ENCODE data around the gene MOGAT3. TPM values are rescaled to one million over a fixed set of nuclear protein-coding genes. Genes with fewer than 3 reads are reported as not detected.

Gene MOGAT3
- not detected for total RNA-seq

GRCh38 chr7:101200862-101201599 lies at the start of gene MOGAT3:
Gene MOGAT3, minus strand, starts transcription at chr7:101201036. Its CDS starts 182 bp downstream, at chr7:101200854.

GRCh38 chr7:101244375-101245146 lies 43.7 kb upstream of the MOGAT3 start, which contains the start of gene FIS1:
Gene FIS1, minus strand, starts transcription at chr7:101245081. Its CDS starts 77 bp downstream, at chr7:101245004.

GRCh38 chr7:101237206-101238067 lies 36.6 kb upstream of the MOGAT3 start, which contains the start of gene CLDN15:
Gene CLDN15, minus strand, starts transcription at chr7:101237802. Its CDS starts 221 bp downstream, at chr7:101237581.

GRCh38 chr7:101217388-101218235 lies 16.8 kb upstream of the MOGAT3 start, which contains the start of the genes PLOD3 and ZNHIT1:
Gene PLOD3, minus strand, starts transcription at chr7:101217581. Its CDS starts 307 bp downstream, at chr7:101217274.
Gene ZNHIT1, plus strand, starts transcription at chr7:101218165. Its CDS starts 31 bp downstream, at chr7:101218196.

GRCh38 chr7:101180130-101180755 lies 20.6 kb downstream of the MOGAT3 start, which contains the start of gene NAT16:
Gene NAT16, minus strand, starts transcription at chr7:101180293. Its CDS starts 5,486 bp downstream, at chr7:101174807.

GRCh38 chr7:101165075-101165957 lies 35.5 kb downstream of the MOGAT3 start, which contains the start of gene VGF:
Gene VGF, minus strand, starts transcription at chr7:101165569. Its CDS starts 726 bp downstream, at chr7:101164843.

GRCh38 chr7:101153969-101154692 lies 46.7 kb downstream of the MOGAT3 start, which contains the start of gene AP1S1:
Gene AP1S1, plus strand, starts transcription at chr7:101154476. Its CDS starts 39 bp downstream, at chr7:101154515.

Small RNA genes within 50 kb of the gene (small RNA-seq; reads per million reads assigned to genes)
- gene MIR4653, result not detected

Other genes with a start within 250 kb of the MOGAT3 start
- 0.23 TPM for gene MUC12, start 231.5 kb downstream of the MOGAT3 start, total RNA-seq
- gene MUC17, start 181.0 kb downstream of the MOGAT3 start, total RNA-seq, result not detected
- 3.0 TPM for gene TRIM56, start 115.6 kb downstream of the MOGAT3 start, total RNA-seq
- gene SERPINE1, start 73.9 kb downstream of the MOGAT3 start, total RNA-seq, result 0.23 TPM
- gene AP1S1, start 46.6 kb downstream of the MOGAT3 start, total RNA-seq, result 110 TPM
- 33.2 TPM for gene VGF, start 35.5 kb downstream of the MOGAT3 start, total RNA-seq
- gene NAT16, start 20.7 kb downstream of the MOGAT3 start, total RNA-seq, result 2.1 TPM
- 24.0 TPM for gene PLOD3, start 16.5 kb upstream of the MOGAT3 start, total RNA-seq
- 57.9 TPM for gene ZNHIT1, start 17.1 kb upstream of the MOGAT3 start, total RNA-seq
- gene CLDN15, start 36.8 kb upstream of the MOGAT3 start, total RNA-seq, result 4.2 TPM
- 80.5 TPM for gene FIS1, start 44.0 kb upstream of the MOGAT3 start, total RNA-seq
- gene IFT22, start 120.8 kb upstream of the MOGAT3 start, total RNA-seq, result 52.6 TPM
- gene COL26A1, start 161.8 kb upstream of the MOGAT3 start, total RNA-seq, result 31.6 TPM